SK-N-SH (cell line): ENCODE measurements around the gene RBM38. TPM values are rescaled to one million over a fixed set of nuclear protein-coding genes. Genes with fewer than 3 reads are reported as not detected.

Experiments used
- CTCF ChIA-PET: fragments of 300-600, 350-600 bp; formaldehyde crosslinking; extraction: SDS; loops from one replicate; lab custom pipeline; 2021; lab: Yijun Ruan, JAX
- POLR2A ChIA-PET: fragments of 350-600 bp; sonication (Branson Sonifier 250); formaldehyde crosslinking; extraction: SDS; loops from one replicate; lab custom pipeline; 2020; ENCODE audit warnings: antibody characterized with exemption, inconsistent platforms; lab: Yijun Ruan, JAX
- DNase-seq: peaks from one replicate; pipeline ENCODE4 v3.0.0; 2012
- H2AFZ ChIP-seq: fragments of 200-600 bp; sonication (generic); 2 replicates; pipeline ENCODE4 v1.8.1; 2016; ENCODE audit warnings: antibody characterized with exemption, mild to moderate bottlenecking, low read depth
- H3F3A ChIP-seq: fragments of 200-600 bp; sonication (generic); replicated peaks from 2 replicates; pipeline ENCODE3; 2016; ENCODE audit warnings: antibody characterized with exemption, mild to moderate bottlenecking; ENCODE audit not compliant: insufficient read depth
- H3K27ac ChIP-seq, 2 experiments: fragments of 200-500 bp in 1 of 2; fragments of 200-600 bp in 1 of 2; sonication (Bioruptor generic) in 1 of 2; sonication (generic), shearing (Covaris generic) in 1 of 2; 2 replicates each; pipeline versions ENCODE4 v1.5.1 to v1.6.1; 2014 to 2016; ENCODE audit warnings: low read depth in 2 of 2, inconsistent platforms in 1 of 2, low read length in 1 of 2, mild to moderate bottlenecking in 1 of 2, mixed read lengths in 1 of 2
- H3K27me3 ChIP-seq: fragments of 200-600 bp; sonication (generic), shearing (Covaris generic); 2 replicates; pipeline ENCODE4 v1.6.1; 2016; ENCODE audit warnings: mixed run types; ENCODE audit not compliant: insufficient read depth
- H3K36me3 ChIP-seq, 2 experiments: fragments of 200-500 bp in 1 of 2; fragments of 200-600 bp in 1 of 2; sonication (Bioruptor generic) in 1 of 2; sonication (generic) in 1 of 2; replicated peaks in 1 of 2; 2 replicates each; pipeline versions ENCODE3 to v1.5.1; 2014 to 2016; ENCODE audit warnings: low read length in 1 of 2, mild to moderate bottlenecking in 1 of 2; ENCODE audit not compliant: insufficient read depth in 2 of 2, control insufficient read depth in 1 of 2
- H3K4me1 ChIP-seq, 2 experiments: fragments of 200-500 bp in 1 of 2; fragments of 200-600 bp in 1 of 2; sonication (Bioruptor generic) in 1 of 2; sonication (generic), shearing (Covaris generic) in 1 of 2; 2 replicates each; pipeline versions ENCODE4 v1.5.1 to v1.6.1; 2014 to 2016; ENCODE audit warnings: low read depth in 1 of 2, low read length in 1 of 2, mixed run types in 1 of 2; ENCODE audit not compliant: insufficient read depth in 2 of 2, control insufficient read depth in 1 of 2
- H3K4me2 ChIP-seq: fragments of 200-600 bp; sonication (generic), shearing (Covaris generic); 2 replicates; pipeline ENCODE4 v1.6.1; 2017; ENCODE audit warnings: mixed run types
- H3K4me3 ChIP-seq, 2 experiments: fragments of 200-500 bp in 1 of 2; fragments of 200-600 bp in 1 of 2; sonication (Bioruptor generic) in 1 of 2; sonication (generic), shearing (Covaris generic) in 1 of 2; 2 replicates each; pipeline versions ENCODE4 v1.5.1 to v1.8.1; 2014 to 2016; ENCODE audit warnings: low read depth in 2 of 2, inconsistent platforms in 1 of 2, low read length in 1 of 2, mild to moderate bottlenecking in 1 of 2, mixed read lengths in 1 of 2, moderate library complexity in 1 of 2
- H3K79me2 ChIP-seq: fragments of 200-600 bp; sonication (generic); 2 replicates; pipeline ENCODE4 v1.8.1; 2017; ENCODE audit warnings: mild to moderate bottlenecking; ENCODE audit not compliant: insufficient read depth
- H3K9ac ChIP-seq: fragments of 200-600 bp; sonication (generic); 2 replicates; pipeline ENCODE4 v1.6.1; 2017; ENCODE audit warnings: mixed run types
- H3K9me2 ChIP-seq: fragments of 200-600 bp; sonication (generic); 2 replicates; pipeline ENCODE4 v1.6.1; 2017; ENCODE audit warnings: mixed run types
- H3K9me3 ChIP-seq: fragments of 200-600 bp; sonication (generic); 2 replicates; pipeline ENCODE4 v1.6.1; 2017; ENCODE audit warnings: mixed run types, mild to moderate bottlenecking, moderate library complexity
- H4K20me1 ChIP-seq: fragments of 200-600 bp; sonication (generic); 2 replicates; pipeline ENCODE4 v1.6.1; 2017; ENCODE audit warnings: mild to moderate bottlenecking, mixed run types; ENCODE audit not compliant: insufficient read depth
- CHD2 ChIP-seq: fragments of 150-350 bp; IDR thresholded peaks from 2 replicates; pipeline ENCODE4 v1.6.1; 2018; ENCODE audit warnings: low read length; ENCODE audit not compliant: partially characterized antibody
- CTCF ChIP-seq: fragments of 200-600 bp; sonication (generic); IDR thresholded peaks from 2 replicates; pipeline ENCODE4 v1.6.1; 2017; ENCODE audit warnings: antibody characterized with exemption, mild to moderate bottlenecking, moderate library complexity
- ELF1 ChIP-seq: IDR thresholded peaks from 2 replicates; pipeline ENCODE4 v1.4.0; 2012
- FOSL2 ChIP-seq: IDR thresholded peaks from 2 replicates; pipeline ENCODE4 v1.4.0; 2012; ENCODE audit warnings: low read depth, mild to moderate bottlenecking, moderate library complexity, borderline replicate concordance
- FOXJ3 ChIP-seq: sonication (generic); formaldehyde crosslinking; IDR thresholded peaks from 2 replicates; pipeline ENCODE4 v1.5.1; 2020; ENCODE audit warnings: mild to moderate bottlenecking, missing genetic modification reagents
- GABPA ChIP-seq: IDR thresholded peaks from 2 replicates; pipeline ENCODE4 v1.4.0; 2012; ENCODE audit warnings: low read depth, mild to moderate bottlenecking
- GATA2 ChIP-seq: sonication (generic); formaldehyde crosslinking; IDR thresholded peaks from 2 replicates; pipeline ENCODE4 v1.5.0; 2020; ENCODE audit warnings: mild to moderate bottlenecking, missing genetic modification reagents
- IRF3 ChIP-seq: fragments of 150-350 bp; IDR thresholded peaks from 2 replicates; pipeline ENCODE4 v1.6.1; 2016; ENCODE audit warnings: mild to moderate bottlenecking, low read depth, low read length
- MXI1 ChIP-seq: IDR thresholded peaks from 2 replicates; pipeline ENCODE4 v1.6.1; 2012; ENCODE audit warnings: mild to moderate bottlenecking, low read depth, low read length, improper control_type of control experiment
- NRF1 ChIP-seq: IDR thresholded peaks from 2 replicates; pipeline ENCODE4 v1.6.1; 2012; ENCODE audit warnings: low read depth, mild to moderate bottlenecking, low read length
- POLR2AphosphoS5 ChIP-seq: IDR thresholded peaks from 2 replicates; pipeline ENCODE4 v1.6.1; 2012; ENCODE audit warnings: low read depth, low read length
- RFX5 ChIP-seq: IDR thresholded peaks from 2 replicates; pipeline ENCODE4 v1.6.1; 2012; ENCODE audit warnings: mild to moderate bottlenecking, improper control_type of control experiment, low read length
- SIN3A ChIP-seq: IDR thresholded peaks from 2 replicates; pipeline ENCODE4 v1.6.1; 2012; ENCODE audit warnings: low read depth, mild to moderate bottlenecking, low read length, moderate library complexity, borderline replicate concordance
- SMC3 ChIP-seq: IDR thresholded peaks from 2 replicates; pipeline ENCODE4 v1.6.1; 2012; ENCODE audit warnings: low read depth, low read length, improper control_type of control experiment
- TAF1 ChIP-seq: IDR thresholded peaks from 2 replicates; pipeline ENCODE4 v1.6.1; 2012; ENCODE audit warnings: low read depth, mild to moderate bottlenecking, low read length, moderate library complexity, borderline replicate concordance
- TCF12 ChIP-seq: IDR thresholded peaks from 2 replicates; pipeline ENCODE4 v1.4.0; 2012
- TEAD4 ChIP-seq: IDR thresholded peaks from 2 replicates; pipeline ENCODE4 v1.4.0; 2012; ENCODE audit warnings: mild to moderate bottlenecking, borderline replicate concordance; ENCODE audit not compliant: insufficient read depth
- USF2 ChIP-seq: fragments of 150-350 bp; IDR thresholded peaks from 2 replicates; pipeline ENCODE4 v1.6.1; 2017; ENCODE audit warnings: antibody characterized with exemption, low read length, low read depth, borderline replicate concordance
- WGBS: methylation state at CpG from one replicate; pipeline ENCODE4 v1.1.6; 2017; ENCODE audit warnings: low lambda C conversion rate; 5-methylcytosine and 5-hydroxymethylcytosine counted together
- polyA plus RNA-seq, 3 experiments: library from polyadenylated mRNA; depleted of rRNA; stranded (reverse); fragments of >200 nt; gene quantifications; 2 replicates each; pipeline ENCODE4 v1.2.3, GENCODE V29; 2012

The RBM38 gene
- polyA plus RNA-seq, 1 of the 3 experiments (the other 2 are of a cell fraction) = 11.5 TPM

- TF ChIP-seq CTCF (no peak), GATA2 (CRISPR knock-in tag) (no peak), FOXJ3 (CRISPR knock-in tag) (no peak)
Observed at GRCh38 chr20:57444394-57445048, 53.3 kb downstream of the RBM38 start (continued).

- CTCF ChIA-PET = interaction anchor here (1.2 kb wide), 1 partner anchor 63 kb away, joined by 3 read pairs; no protein-coding TSS in a partner anchor
- no peak for DNase-seq
Observed at GRCh38 chr20:57445298-57445697, 54.1 kb downstream of the RBM38 start.

GRCh38 chr20:57445774-57446173 is 54.6 kb downstream of the RBM38 start:
- H3K79me2 ChIP-seq = no peaks in the 10 kb centered on the region
- 0 out of 2 replicates have a peak, but pooled peaks cover 4% of the 10 kb centered on the region for H3K27me3 ChIP-seq
- POLR2A ChIA-PET = no interaction called here
- peaks cover 0 to 43% of the 10 kb centered on the region in 2 experiments; a peak in 1 of 4 replicates for H3K4me1 ChIP-seq
- H3F3A ChIP-seq = no peaks in the 10 kb centered on the region
- no peak overlapping the region for H3K27ac ChIP-seq
- WGBS = 61% methylated on average over 3 of the region's 3 CpGs
- H4K20me1 ChIP-seq = no peaks in the 10 kb centered on the region
- H3K9me3 ChIP-seq = no peaks in the 10 kb centered on the region
- H3K9me2 ChIP-seq = no peaks in the 10 kb centered on the region
- H3K36me3 ChIP-seq = no peaks in the 10 kb centered on the region
- no peak overlapping the region for H2AFZ ChIP-seq
- DNase-seq = no peak
- H3K4me2 ChIP-seq = no peak overlapping the region
- CTCF ChIA-PET = interaction anchor here (0.8 to 1.6 kb wide), 4 partner anchors 33 to 64 kb away, joined by 3 read pairs; no protein-coding TSS in a partner anchor
- H3K4me3 ChIP-seq = no peak overlapping the region
- H3K9ac ChIP-seq = no peak overlapping the region
- TF ChIP-seq NRF1 (no peak), CHD2 (no peak), TAF1 (no peak), USF2 (no peak), IRF3 (no peak), POLR2AphosphoS5 (no peak), GABPA (no peak), CTCF (no peak), FOSL2 (no peak), TEAD4 (no peak), RFX5 (no peak), SMC3 (no peak), ELF1 (no peak), SIN3A (no peak), MXI1 (no peak)

More at GRCh38 chr20:57445298-57445697, 54.1 kb downstream of the RBM38 start:
- Histone ChIP-seq H3K27ac (no peak overlapping the region), H3K4me1 (peaks cover 0 to 43% of the 10 kb centered on the region in 2 experiments; a peak in 1 of 4 replicates), H3F3A (no peaks in the 10 kb centered on the region), H3K36me3 (no peaks in the 10 kb centered on the region), H3K9ac (no peak overlapping the region), H2AFZ (no peak overlapping the region), H4K20me1 (no peaks in the 10 kb centered on the region), H3K4me3 (no peak overlapping the region), H3K9me2 (no peaks in the 10 kb centered on the region), H3K27me3 (0 out of 2 replicates have a peak, but pooled peaks cover 4% of the 10 kb centered on the region), H3K79me2 (no peaks in the 10 kb centered on the region), H3K9me3 (no peaks in the 10 kb centered on the region), H3K4me2 (peak overlapping the region; percentile 37; the same call in 1 of the 2 replicates)
- TF ChIP-seq TCF12 (peak; percentile 31), FOSL2 (no peak)
- POLR2A ChIA-PET = no interaction called here
- 57% methylated on average over 9 of the region's 10 CpGs for WGBS
